ENCODE measurements around the gene KCNS1. TPM values are rescaled to one million over a fixed set of nuclear protein-coding genes. Genes with fewer than 3 reads are reported as not detected.

Gene KCNS1
- total and polyA plus RNA-seq, 2 experiments from 2014 or later = 0.37 to 3.2 TPM

- Mint-ChIP-seq H3K4me3 (no peak overlapping the region), H3K27ac (no peak overlapping the region), H3K36me3 (ENCODE audit: low read depth) (no peaks in the 10 kb centered on the region), H3K27me3 (ENCODE audit: insufficient read depth, low read depth, poor library complexity) (no peaks in the 10 kb centered on the region), H3K9me3 (no peaks in the 10 kb centered on the region), H3K4me1 (no peaks in the 10 kb centered on the region; the same call in 2 of the 3 replicates)
- H3K4me3 ChIP-seq = no peak overlapping the region
- peaks cover 14% of the 10 kb centered on the region for H4K20me1 ChIP-seq (replicated peaks; ENCODE audit: insufficient read depth)
- H3K4me1 ChIP-seq (ENCODE audit: insufficient read depth) = no peaks in the 10 kb centered on the region
- peaks cover 15% of the 10 kb centered on the region; the same call in 1 of the 2 replicates for H3K79me2 ChIP-seq (replicated peaks; ENCODE audit: insufficient read depth)
- H3K36me3 ChIP-seq (ENCODE audit: insufficient read depth) = no peaks in the 10 kb centered on the region
- H3K9me2 ChIP-seq (ENCODE audit: insufficient read depth) = no peaks in the 10 kb centered on the region
- H3K27me3 ChIP-seq (ENCODE audit: insufficient read depth) = no peaks in the 10 kb centered on the region
- DNase-seq (ENCODE audit: low spot score) (no peak), ATAC-seq (no peak)
- no peak overlapping the region for H3K27ac ChIP-seq (ENCODE audit: low read depth)
- H3K4me2 ChIP-seq = no peak overlapping the region
- no peak overlapping the region for H2AFZ ChIP-seq
- H3F3A ChIP-seq (replicated peaks; ENCODE audit: low read depth) = no peaks in the 10 kb centered on the region
- TF ChIP-seq EZH2 (IDR thresholded peaks at IDR 0.05; ENCODE audit: low read depth, unreplicated experiment) (no peak), REST (IDR thresholded peaks at IDR 0.05; ENCODE audit: unreplicated experiment) (no peak), CTCF (conservative IDR thresholded peaks at IDR 0.05; ENCODE audit: low read depth in 2 of 2) (no peak), ZNF462 (CRISPR knock-in tag; IDR thresholded peaks at IDR 0.05) (no peak), ZNF331 (CRISPR knock-in tag; IDR thresholded peaks at IDR 0.05; ENCODE audit: low read depth) (no peak), EZH2phosphoT487 (IDR thresholded peaks at IDR 0.05; ENCODE audit: unreplicated experiment) (no peak)
Observed at GRCh38 chr20:45069261-45069660, 31.7 kb downstream of the KCNS1 start.

All from GM23338 (cell line).